Neural progenitor cell (in vitro differentiated cells): ENCODE results near the gene DNER. TPM values are rescaled to one million over a fixed set of nuclear protein-coding genes. Genes with fewer than 3 reads are reported as not detected.

ENCODE experiments used
- DNase-seq: peaks from one replicate; pipeline ENCODE4 v3.0.0-alpha.2; 2016; ENCODE audit warnings: low spot score
- H2AFZ ChIP-seq: fragments of 200-600 bp; sonication (generic); replicated peaks from 2 replicates; pipeline ENCODE4 v1.6.1; 2016; ENCODE audit warnings: antibody characterized with exemption
- H3F3A ChIP-seq: fragments of 200-600 bp; sonication (generic); 2 replicates; pipeline ENCODE4 v1.6.1; 2016; ENCODE audit warnings: antibody characterized with exemption, low read depth
- H3K27ac ChIP-seq: fragments of 200-600 bp; sonication (generic); 2 replicates; pipeline ENCODE4 v1.5.1; 2016; ENCODE audit warnings: mild to moderate bottlenecking
- H3K27me3 ChIP-seq: fragments of 200-600 bp; sonication (generic); 2 replicates; pipeline ENCODE4 v1.6.1; 2016; ENCODE audit warnings: mild to moderate bottlenecking, moderate library complexity
- H3K36me3 ChIP-seq: fragments of 200-600 bp; sonication (generic); 2 replicates; pipeline ENCODE4 v1.5.1; 2016
- H3K4me1 ChIP-seq: fragments of 200-600 bp; sonication (generic); 2 replicates; pipeline ENCODE4 v1.6.1; 2016; ENCODE audit warnings: mixed run types
- H3K4me2 ChIP-seq: fragments of 200-600 bp; sonication (generic); 2 replicates; pipeline ENCODE4 v1.6.1; 2016
- H3K4me3 ChIP-seq: fragments of 200-600 bp; sonication (generic); 2 replicates; pipeline ENCODE4 v1.5.1; 2016
- H3K79me2 ChIP-seq: fragments of 200-600 bp; sonication (generic); 2 replicates; pipeline ENCODE4 v1.6.1; 2016; ENCODE audit warnings: low read depth
- H3K9ac ChIP-seq: fragments of 200-600 bp; sonication (generic); 2 replicates; pipeline ENCODE4 v1.6.1; 2016
- H3K9me3 ChIP-seq: fragments of 200-600 bp; sonication (generic); 2 replicates; pipeline ENCODE4 v1.5.1; 2016; ENCODE audit warnings: low read depth
- H4K20me1 ChIP-seq: fragments of 200-600 bp; sonication (generic); 2 replicates; pipeline ENCODE4 v1.6.1; 2016; ENCODE audit warnings: low read depth
- H3K27ac Mint-ChIP-seq: 3 replicates; pipeline ENCODE4 v1.8.0; 2021; ENCODE audit warnings: mixed read lengths
- H3K27me3 Mint-ChIP-seq: 2 replicates; pipeline ENCODE4 v1.8.0; 2022; ENCODE audit warnings: low read depth, mild to moderate bottlenecking, inconsistent platforms, moderate library complexity, mixed read lengths; ENCODE audit not compliant: insufficient read depth
- H3K36me3 Mint-ChIP-seq: 3 replicates; pipeline ENCODE4 v1.8.0; 2021; ENCODE audit warnings: mixed read lengths
- H3K4me1 Mint-ChIP-seq: 3 replicates; pipeline ENCODE4 v1.8.0; 2021; ENCODE audit warnings: mixed read lengths
- H3K4me3 Mint-ChIP-seq: 3 replicates; pipeline ENCODE4 v1.8.0; 2021; ENCODE audit warnings: mild to moderate bottlenecking, moderate library complexity, mixed read lengths
- H3K9me3 Mint-ChIP-seq: 3 replicates; pipeline ENCODE4 v1.8.0; 2020; ENCODE audit warnings: mixed read lengths
- EZH2 ChIP-seq: fragments of 200-600 bp; sonication (generic); IDR thresholded peaks from 2 replicates; pipeline ENCODE4 v1.6.1; 2017; ENCODE audit warnings: antibody characterized with exemption, mild to moderate bottlenecking, moderate library complexity
- EZH2phosphoT487 ChIP-seq: fragments of 200-600 bp; sonication (generic); IDR thresholded peaks from 2 replicates; pipeline ENCODE4 v1.6.1; 2017; ENCODE audit warnings: antibody characterized with exemption
- total RNA-seq: library from RNA; depleted of rRNA; stranded (reverse); fragments of >200 nt; gene quantifications from 2 replicates; pipeline ENCODE4 v1.2.3, GENCODE V29; 2015; ENCODE audit warnings: low replicate concordance
- TF ChIP-seq, protein P1 (sequence below): fragments of 200-600 bp; sonication (generic); IDR thresholded peaks from 2 replicates; pipeline ENCODE4 v1.5.1; 2017; ENCODE audit warnings: antibody characterized with exemption, mild to moderate bottlenecking

DNER gene
- total RNA-seq, 1 donor from 2014 or later = 0.97 TPM

DNA sequence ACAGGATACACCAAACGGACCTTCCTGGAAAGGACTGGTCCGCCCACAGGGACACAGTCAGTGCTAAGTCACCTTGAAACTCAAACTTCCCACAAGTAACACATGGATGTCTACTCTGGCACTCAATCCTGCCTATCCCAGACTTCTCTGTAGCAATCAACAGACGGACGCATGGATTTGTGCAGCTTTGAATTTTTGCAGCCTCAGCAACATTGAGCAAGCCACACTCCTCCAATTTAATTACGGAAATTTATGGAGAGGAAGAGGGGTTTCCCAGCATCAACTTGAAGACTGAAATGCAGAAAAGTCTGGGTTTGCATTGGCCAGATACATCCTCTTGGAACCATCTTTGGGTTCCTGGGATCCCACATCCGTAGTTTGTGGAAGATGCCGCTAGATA, 26.2 kb downstream of the DNER start:
- Mint-ChIP-seq H3K27ac (no peak overlapping the region), H3K36me3 (no peaks in the 10 kb centered on the region), H3K4me3 (no peak overlapping the region), H3K9me3 (peaks cover 8% of the 10 kb centered on the region), H3K4me1 (peaks cover 17% of the 10 kb centered on the region), H3K27me3 (no peaks in the 10 kb centered on the region)
- H4K20me1 ChIP-seq = no peaks in the 10 kb centered on the region
- H3K27ac ChIP-seq = no peak overlapping the region
- H3K9me3 ChIP-seq = no peaks in the 10 kb centered on the region
- no peaks in the 10 kb centered on the region for H3K36me3 ChIP-seq
- no peak overlapping the region for H3K4me3 ChIP-seq
- H3K4me1 ChIP-seq = no peaks in the 10 kb centered on the region
- no peak overlapping the region for H3K9ac ChIP-seq
- no peaks in the 10 kb centered on the region for H3K79me2 ChIP-seq
- DNase-seq = no peak
- TF ChIP-seq EZH2phosphoT487 (no peak), EZH2 (no peak)
- TF ChIP-seq, protein P1, sequence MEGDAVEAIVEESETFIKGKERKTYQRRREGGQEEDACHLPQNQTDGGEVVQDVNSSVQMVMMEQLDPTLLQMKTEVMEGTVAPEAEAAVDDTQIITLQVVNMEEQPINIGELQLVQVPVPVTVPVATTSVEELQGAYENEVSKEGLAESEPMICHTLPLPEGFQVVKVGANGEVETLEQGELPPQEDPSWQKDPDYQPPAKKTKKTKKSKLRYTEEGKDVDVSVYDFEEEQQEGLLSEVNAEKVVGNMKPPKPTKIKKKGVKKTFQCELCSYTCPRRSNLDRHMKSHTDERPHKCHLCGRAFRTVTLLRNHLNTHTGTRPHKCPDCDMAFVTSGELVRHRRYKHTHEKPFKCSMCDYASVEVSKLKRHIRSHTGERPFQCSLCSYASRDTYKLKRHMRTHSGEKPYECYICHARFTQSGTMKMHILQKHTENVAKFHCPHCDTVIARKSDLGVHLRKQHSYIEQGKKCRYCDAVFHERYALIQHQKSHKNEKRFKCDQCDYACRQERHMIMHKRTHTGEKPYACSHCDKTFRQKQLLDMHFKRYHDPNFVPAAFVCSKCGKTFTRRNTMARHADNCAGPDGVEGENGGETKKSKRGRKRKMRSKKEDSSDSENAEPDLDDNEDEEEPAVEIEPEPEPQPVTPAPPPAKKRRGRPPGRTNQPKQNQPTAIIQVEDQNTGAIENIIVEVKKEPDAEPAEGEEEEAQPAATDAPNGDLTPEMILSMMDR = no peak
- H2AFZ ChIP-seq = no peak overlapping the region
- H3F3A ChIP-seq = no peaks in the 10 kb centered on the region
- H3K4me2 ChIP-seq = no peak overlapping the region
- no peaks in the 10 kb centered on the region for H3K27me3 ChIP-seq

DNA sequence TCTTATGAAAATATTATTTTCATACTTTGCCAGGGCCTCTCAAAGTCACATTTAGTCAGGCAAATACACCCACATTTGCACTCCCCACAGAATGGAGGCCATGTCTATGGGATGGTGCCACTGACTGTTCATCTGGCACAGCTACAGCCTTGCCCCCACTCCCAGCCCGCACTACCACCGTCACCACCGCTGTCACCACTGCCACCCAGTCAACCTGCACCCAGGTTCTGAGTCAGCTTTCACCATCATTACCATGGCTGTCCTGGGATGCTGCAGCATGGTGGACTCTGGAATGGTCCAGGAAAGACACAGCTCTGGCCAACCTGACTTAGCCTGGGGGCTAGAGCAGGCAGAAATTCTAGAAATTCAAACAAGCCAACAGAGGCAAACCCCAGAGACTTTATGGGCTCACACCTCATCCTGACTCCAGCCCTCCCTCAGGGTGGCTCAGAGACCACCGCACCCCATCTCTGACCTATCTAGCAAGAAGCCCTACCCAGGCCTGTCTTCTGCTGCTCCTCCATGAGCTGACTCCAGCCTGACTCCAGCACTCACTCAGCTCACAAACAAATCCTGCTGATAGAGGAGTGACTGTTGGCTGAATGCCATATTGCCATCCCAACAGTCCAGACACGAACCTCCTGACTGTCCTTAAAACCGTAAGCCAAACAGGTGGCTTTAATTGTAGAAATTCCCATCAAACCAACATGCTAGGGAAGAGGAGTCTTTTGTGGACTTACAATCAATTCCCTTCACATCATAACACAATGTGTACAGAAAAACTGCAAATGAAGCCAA, 28.0 kb downstream of the DNER start:
- Histone ChIP-seq H3K79me2 (no peaks in the 10 kb centered on the region), H3K4me1 (no peaks in the 10 kb centered on the region), H4K20me1 (no peaks in the 10 kb centered on the region), H3K36me3 (no peaks in the 10 kb centered on the region), H3K4me2 (no peak overlapping the region), H3K4me3 (no peak overlapping the region), H3K9me3 (no peaks in the 10 kb centered on the region), H3K27me3 (no peaks in the 10 kb centered on the region), H3F3A (no peaks in the 10 kb centered on the region), H2AFZ (no peak overlapping the region), H3K27ac (no peak overlapping the region), H3K9ac (no peak overlapping the region)
- Mint-ChIP-seq H3K27me3 (no peaks in the 10 kb centered on the region), H3K27ac (no peak overlapping the region), H3K9me3 (peaks cover 7% of the 10 kb centered on the region), H3K36me3 (no peaks in the 10 kb centered on the region), H3K4me3 (no peak overlapping the region), H3K4me1 (peaks cover 17% of the 10 kb centered on the region)
- no peak for TF ChIP-seq EZH2phosphoT487
- TF ChIP-seq, protein P1 = no peak
- TF ChIP-seq EZH2 = no peak
- DNase-seq = no peak

DNA sequence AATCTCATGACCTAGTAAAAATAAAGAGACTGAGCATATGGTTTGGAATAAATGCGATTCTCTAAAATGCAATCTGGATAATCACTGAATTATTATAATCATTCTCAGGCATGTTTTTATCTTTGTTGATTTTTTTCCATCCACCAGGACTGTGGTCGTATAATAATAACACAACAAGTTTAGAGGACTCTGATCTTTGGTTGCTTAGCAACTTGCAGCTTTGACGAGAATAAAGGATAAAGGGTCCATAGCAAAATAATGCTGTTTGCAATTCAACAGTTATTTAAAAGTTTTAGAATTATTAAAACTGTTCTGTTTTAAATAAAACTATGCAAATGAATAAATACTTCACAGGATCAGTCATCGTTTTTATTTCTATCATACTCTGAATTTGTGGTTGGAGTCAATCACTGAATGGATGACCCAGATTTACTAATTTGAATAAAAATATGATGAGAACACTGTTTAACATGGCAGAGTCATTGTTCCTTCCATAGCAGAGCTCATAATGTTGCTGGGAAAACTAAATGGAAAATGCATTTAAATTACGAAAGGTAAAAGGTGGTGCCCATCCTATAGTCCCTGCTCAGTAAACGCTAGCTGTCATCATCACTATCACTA, 29.3 kb downstream of the DNER start:
- Histone ChIP-seq H4K20me1 (no peaks in the 10 kb centered on the region), H3K4me3 (no peak overlapping the region), H3K4me1 (no peaks in the 10 kb centered on the region), H3F3A (no peaks in the 10 kb centered on the region), H3K27me3 (no peaks in the 10 kb centered on the region), H3K36me3 (no peaks in the 10 kb centered on the region), H3K9ac (no peak overlapping the region), H3K9me3 (no peaks in the 10 kb centered on the region), H3K27ac (no peak overlapping the region), H3K79me2 (no peaks in the 10 kb centered on the region), H2AFZ (no peak overlapping the region), H3K4me2 (no peak overlapping the region)
- Mint-ChIP-seq H3K9me3 (peaks cover 3% of the 10 kb centered on the region), H3K27ac (no peak overlapping the region), H3K36me3 (no peaks in the 10 kb centered on the region), H3K4me3 (no peak overlapping the region), H3K27me3 (no peaks in the 10 kb centered on the region), H3K4me1 (peaks cover 17% of the 10 kb centered on the region)
- no peak for DNase-seq
- TF ChIP-seq EZH2phosphoT487 (no peak), EZH2 (no peak)
- TF ChIP-seq, protein P1 = no peak
